Ecto neural progenitor cell (in vitro differentiated cells): Measurements from ENCODE around the gene LBP.
"Not testable (repeated sequence)": the region's sequence is repeated elsewhere in the genome, so short reads cannot be mapped to it uniquely, and the experiment has no call there.

Source experiments
- DNase-seq: peaks from one replicate; pipeline ENCODE4 v3.0.0-alpha.2; 2018; ENCODE audit warnings: low spot score

LBP gene

GRCh38 chr20:38395751-38396395, 49.6 kb downstream of the LBP start:
- DNase-seq, result not testable (repeated sequence)

DNA sequence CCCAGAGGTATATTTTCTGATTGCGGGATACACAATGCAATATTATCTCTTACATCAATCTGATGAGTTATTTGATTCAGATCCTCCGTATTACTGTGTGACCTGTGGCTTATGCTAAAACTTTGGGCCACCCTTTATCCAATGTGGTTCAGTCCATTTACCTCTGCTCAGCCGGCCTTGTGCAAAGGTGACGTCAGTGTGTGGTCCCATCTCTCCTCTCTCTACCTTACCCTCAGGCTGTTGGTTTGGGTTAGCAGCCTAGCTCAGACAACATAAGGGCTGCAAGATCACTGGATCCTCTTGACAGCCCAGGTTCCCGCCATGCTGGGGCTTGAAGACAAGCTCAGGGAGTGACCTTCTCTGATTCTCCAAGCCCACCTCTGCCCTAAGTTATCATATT, 55.8 kb downstream of the LBP start:
- DNase-seq, result no peak

- no peak for DNase-seq
Observed at GRCh38 chr20:38402816-38403215, 56.5 kb downstream of the LBP start.

GRCh38 chr20:38404016-38404415, 57.7 kb downstream of the LBP start:
- DNase-seq, result no peak

DNA sequence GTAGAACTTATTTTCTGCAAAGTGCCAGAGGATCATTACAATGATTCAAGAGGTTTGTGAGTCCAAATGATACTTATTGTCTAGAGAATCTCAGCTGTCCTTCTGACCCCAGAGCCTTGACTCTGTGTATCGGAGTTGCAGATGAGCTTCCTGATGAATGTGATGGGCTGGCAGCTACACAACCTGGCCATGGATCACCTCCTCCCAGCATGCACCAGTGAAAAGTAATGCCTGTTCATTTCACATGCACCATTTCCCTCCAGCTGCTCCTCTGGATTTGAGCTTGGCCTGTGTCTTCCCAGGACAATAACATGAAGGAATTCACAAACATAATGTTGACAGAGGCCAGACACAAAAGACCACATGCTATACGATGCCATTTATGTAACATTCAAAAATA, 58.9 kb downstream of the LBP start:
- no peak for DNase-seq

DNA sequence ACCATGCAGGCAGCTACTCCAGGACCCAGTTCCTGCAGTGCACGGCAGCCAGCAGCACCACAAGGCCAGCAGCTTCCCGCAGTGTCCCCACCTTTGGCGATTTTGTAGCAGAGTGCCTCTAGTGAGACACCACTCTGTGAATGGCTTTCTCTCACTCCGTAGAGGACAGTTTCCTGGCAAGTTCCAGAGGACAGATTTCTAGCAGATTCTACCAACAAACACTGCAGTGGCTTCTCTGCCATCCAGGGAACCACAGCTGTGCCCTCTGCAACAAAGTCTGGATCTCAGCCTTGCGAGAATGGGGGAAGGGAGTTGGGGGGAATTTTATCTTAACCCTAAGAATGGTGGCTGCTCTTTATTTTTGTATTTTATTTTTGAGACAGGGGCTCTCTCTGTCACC, 60.2 kb downstream of the LBP start:
- DNase-seq, result no peak

DNA sequence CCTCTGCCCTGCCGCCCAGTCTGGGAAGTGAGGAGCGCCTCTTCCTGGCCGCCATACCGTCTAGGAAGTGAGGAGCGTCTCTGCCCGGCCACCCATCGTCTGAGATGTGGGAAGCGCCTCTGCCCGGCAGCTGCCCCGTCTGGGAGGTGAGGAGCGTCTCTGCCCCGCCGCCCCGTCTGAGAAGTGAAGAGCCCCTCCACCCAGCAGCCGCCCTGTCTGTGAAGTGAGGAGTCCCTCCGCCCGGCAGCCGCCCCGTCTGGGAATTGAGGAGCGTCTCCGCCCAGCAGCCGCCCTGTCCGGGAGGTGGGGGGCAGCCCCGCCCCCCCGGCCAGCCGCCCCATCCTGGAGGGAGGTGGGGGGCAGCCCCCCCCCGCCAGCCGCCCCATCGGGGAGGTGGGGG, 61.0 kb downstream of the LBP start:
- no peak for DNase-seq

DNA sequence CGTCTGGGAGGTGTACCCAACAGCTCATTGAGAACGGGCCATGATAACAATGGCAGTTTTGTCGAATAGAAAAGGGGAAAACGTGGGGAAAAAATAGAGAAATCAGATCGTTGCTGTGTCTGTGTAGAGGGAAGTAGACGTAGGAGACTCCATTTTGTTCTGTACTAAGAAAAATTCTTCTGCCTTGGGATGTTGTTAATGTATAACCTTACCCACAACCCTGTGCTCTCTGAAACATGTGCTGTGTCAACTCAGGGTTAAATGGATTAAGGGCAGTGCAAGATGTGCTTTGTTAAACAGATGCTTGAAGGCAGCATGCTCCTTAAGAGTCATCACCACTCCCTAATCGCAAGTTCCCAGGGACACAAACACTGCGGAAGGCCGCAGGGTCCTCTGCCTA, 61.5 kb downstream of the LBP start:
- DNase-seq, result not testable (repeated sequence)

DNA sequence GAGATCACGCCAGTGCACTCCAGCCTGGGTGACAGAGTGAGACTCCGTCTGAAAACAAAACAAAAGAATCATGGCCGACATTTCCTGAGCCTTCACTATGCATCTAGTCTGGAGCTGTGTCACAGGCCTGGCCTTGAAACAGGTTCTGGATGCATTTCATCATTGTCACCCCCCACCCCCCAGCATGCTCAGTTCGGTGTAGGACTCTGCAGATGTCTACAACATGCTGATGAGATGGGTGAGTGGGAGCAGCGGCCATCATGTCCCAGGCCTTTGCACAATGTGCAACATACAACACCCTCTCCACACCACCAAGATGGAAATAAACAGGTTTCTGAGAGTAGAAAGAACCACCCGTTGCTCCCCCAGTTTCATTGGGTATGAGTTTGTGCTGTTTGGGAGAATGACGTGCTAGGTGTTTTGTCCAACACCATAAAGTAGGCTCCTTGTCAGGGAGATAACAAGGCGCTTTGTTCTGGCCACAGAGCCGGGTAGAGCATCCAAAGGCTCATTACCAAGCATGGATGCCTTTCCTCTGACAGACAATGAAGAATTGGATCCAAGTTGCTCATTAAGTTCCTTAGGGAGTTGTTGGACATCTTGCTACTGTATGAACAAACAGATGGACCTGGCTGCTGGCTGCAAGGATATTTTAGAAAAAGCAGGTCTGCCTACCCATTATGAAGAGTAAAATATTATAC, 66.7 kb downstream of the LBP start:
- DNase-seq, result no peak

DNA sequence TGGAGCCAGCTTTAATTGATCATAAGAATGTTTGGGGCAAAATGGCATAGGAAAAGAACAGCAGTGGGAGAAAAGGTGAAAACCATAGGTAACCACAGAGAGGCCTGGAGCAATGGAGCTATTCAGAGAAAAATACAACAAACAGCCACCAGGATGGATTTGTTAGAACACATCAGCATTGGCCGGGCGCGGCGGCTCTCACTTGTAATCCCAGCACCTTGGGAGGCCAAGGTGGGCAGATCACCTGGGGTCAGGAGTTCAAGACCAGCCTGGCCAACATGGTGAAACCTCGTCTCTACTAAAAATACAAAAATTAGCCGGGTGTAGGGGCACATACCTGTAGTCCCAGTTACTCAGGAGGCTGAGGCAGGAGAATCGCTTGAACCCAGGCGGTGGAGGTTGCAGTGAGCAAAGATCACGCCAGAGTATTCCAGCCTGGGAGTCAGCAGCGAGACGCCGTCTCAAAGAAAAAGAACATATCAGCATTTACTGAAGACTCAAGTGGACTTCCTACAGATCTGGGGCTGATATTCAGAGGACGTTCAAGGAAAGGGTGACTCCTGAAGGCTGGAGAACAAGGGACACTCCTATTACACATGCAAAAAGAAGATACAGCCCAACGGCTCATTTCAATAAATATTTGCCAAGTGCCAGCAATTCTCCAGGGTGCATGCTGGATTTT, 68.6 kb downstream of the LBP start:
- DNase-seq, result no peak

DNA sequence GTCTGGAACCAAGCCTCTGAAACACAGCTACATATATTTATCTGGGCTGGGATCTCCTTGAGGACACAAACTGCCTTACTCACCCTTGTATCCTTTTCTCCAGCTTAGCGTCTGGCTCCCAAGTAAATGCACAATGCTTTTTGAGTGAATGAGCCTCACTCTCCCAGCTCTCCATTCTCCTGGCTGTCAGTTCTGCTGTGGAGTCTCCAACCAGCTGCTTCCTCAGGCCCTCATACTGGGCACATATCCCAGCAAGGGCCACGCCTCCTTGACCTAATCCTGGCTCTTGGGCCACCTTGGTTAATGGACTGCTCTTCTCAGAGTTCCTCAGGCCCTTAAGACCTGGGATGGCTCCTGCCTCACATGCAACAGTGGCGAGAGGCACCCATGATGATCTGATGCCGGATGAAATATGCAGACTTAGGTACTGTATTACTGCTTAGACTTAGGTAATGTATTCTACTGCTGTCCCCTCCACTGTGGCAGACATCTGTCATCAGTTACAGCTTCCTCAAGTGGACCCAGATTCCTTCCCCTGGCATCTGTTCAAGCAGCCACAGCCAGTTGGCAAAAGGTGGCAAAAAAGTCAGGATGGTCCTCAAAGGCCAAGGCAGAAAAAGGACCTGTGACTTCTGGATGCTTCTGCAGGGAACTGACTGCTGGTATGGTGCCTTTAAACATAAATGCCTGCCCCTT, 72.4 kb downstream of the LBP start:
- no peak for DNase-seq

DNA sequence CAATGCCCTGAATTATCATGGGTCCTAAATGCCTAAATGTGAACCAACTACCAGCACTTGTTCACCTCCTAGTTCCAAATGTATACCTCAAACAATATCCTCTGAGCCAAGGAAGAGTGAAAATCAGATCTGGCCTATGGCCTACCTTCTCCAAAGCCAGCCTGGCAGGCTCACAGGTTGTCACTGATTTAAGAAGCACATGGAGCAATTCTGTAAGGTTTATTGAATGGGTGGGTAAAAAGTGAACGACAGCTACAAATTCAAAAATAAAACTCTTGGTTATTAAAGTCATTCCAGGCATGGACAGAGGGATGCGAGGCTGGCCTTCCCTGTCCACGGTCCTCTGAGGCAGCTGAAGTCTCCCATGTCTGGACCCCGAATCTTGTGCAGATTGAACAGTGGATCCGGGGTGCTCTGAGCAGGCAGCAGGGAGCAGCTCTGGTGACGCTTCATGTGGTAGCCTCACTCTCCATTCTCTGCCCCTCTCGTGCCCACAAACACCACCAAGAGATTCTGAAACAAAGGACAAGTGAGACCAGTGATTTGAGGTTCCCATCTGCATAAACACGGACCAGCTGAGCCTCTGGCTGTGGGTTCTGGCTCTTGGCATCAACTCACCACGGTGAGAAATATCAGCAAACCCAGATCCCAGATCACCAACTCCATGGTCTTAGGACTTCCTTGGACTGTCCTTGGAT, 74.3 kb downstream of the LBP start:
- DNase-seq, result no peak

DNA sequence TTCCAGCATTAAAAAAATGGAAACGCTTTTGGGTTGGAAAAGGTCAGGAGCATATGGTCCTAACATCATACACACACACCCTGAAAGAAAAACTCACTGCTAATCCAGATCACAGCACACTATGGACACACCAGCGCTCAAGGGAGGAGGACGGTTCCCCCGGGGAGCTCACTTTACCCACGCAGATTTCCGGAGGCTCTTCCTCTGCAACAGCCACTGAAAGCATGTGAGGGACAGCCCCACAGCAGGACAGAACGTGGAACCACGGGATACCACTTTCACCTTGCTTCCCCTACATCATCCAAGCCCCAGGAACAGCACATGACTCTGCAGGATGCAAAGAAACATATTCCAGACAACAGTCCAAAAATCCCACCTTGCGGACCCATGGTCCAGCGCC, 75.6 kb downstream of the LBP start:
- DNase-seq, result no peak

DNA sequence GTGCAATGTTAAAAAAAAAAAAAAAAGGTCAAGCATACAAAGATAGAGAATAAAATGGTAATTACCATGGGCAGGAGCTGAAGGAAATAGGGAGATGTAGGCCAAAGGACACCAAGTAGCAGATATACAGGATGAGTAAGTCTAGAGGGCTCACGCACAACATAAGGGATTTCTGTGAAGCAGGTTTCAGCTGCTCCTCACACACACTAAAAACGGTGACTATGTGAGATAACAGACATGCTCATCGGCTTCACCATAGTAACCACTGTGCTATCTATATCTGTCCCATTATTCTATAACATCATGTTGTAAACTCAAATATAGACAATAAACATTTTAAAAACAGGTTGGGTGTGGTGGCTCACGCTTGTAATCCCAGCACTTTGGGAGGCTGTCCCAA, 77.3 kb downstream of the LBP start:
- no peak for DNase-seq

- DNase-seq, result no peak
Observed at GRCh38 chr20:38424401-38424800, 78.1 kb downstream of the LBP start.

GRCh38 chr20:38426006-38426897, 80.0 kb downstream of the LBP start:
- no peak for DNase-seq
